ENCODE measurements around the gene FABP7. TPM values are rescaled to one million over a fixed set of nuclear protein-coding genes. Genes with fewer than 3 reads are reported as not detected.

FABP7 gene
- total RNA-seq, 3 donors from 2014 or later (not counting 1 experiment from before 2014, with no cell fraction given) = not detected

DNA sequence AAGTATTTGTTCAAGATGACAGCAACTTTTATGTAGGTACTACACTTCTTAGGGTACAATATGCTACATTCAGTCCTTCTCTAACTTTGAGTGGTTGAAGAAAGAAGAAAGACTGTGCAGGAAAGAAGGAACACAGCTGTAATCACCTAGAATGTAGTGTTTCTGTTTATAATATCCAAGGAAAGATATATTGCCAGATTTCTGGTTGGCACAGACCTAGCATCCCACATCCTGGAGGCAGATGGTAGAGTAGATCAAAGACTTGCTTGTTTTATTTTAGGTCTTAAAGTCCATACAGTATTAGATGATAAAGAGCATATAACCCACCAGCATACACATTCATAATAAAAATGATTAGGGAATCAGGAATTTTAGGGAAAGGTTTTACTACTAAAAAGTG is 13.3 kb upstream of the FABP7 start:
- Histone ChIP-seq H3K4me3 (ENCODE audit: low read length) (no peak overlapping the region), H3K9me3 (ENCODE audit: control insufficient read depth, insufficient read depth, low read length) (no peaks in the 10 kb centered on the region), H3K27me3 (ENCODE audit: control insufficient read depth, insufficient read depth, low read length) (peaks cover 2% of the 10 kb centered on the region), H3K27ac (ENCODE audit: low read length) (no peak overlapping the region), H3K36me3 (ENCODE audit: control insufficient read depth, insufficient read depth, low read length) (no peaks in the 10 kb centered on the region), H3K4me1 (ENCODE audit: control insufficient read depth, insufficient read depth, low read length) (no peaks in the 10 kb centered on the region)
- Mint-ChIP-seq H3K4me1 (no peaks in the 10 kb centered on the region), H3K36me3 (no peaks in the 10 kb centered on the region), H3K4me3 (no peak overlapping the region), H3K27me3 (ENCODE audit: low read depth in 2 of 2) (peaks cover 16 to 43% of the 10 kb centered on the region in 2 donors), H3K9me3 (no peaks in the 10 kb centered on the region), H3K27ac (no peak overlapping the region)
- DNase-seq (no peak), ATAC-seq (no peak)
- intact Hi-C loops (cut with micrococcal nuclease) = no loop called here
- TF ChIP-seq CTCF (IDR thresholded peaks at IDR 0.05) = no peak

- H3K27ac Mint-ChIP-seq = no peak overlapping the region
Measured at GRCh38 chr6:122770835-122771601, 8.5 kb upstream of the FABP7 start.

GRCh38 chr6:122772724-122773415 is 6.6 kb upstream of the FABP7 start:
- H3K4me1 Mint-ChIP-seq = no peaks in the 10 kb centered on the region
- no peaks in the 10 kb centered on the region for H3K36me3 ChIP-seq (ENCODE audit: control insufficient read depth, insufficient read depth, low read length)
- H3K27me3 ChIP-seq (ENCODE audit: control insufficient read depth, insufficient read depth, low read length) = no peaks in the 10 kb centered on the region
- H3K27ac Mint-ChIP-seq = no peak overlapping the region
- H3K36me3 Mint-ChIP-seq = peaks cover 9% of the 10 kb centered on the region
- H3K27me3 Mint-ChIP-seq (ENCODE audit: low read depth in 2 of 2) = peaks cover 16 to 49% of the 10 kb centered on the region in 2 donors
- no peaks in the 10 kb centered on the region for H3K9me3 ChIP-seq (ENCODE audit: control insufficient read depth, insufficient read depth, low read length)
- no peak overlapping the region for H3K4me3 ChIP-seq (ENCODE audit: low read length)
- TF ChIP-seq CTCF (IDR thresholded peaks at IDR 0.05) = no peak
- H3K9me3 Mint-ChIP-seq = no peaks in the 10 kb centered on the region
- H3K27ac ChIP-seq (ENCODE audit: low read length) = no peak overlapping the region
- H3K4me1 ChIP-seq (ENCODE audit: control insufficient read depth, insufficient read depth, low read length) = no peaks in the 10 kb centered on the region
- ATAC-seq (no peak), DNase-seq (no peak)
- intact Hi-C loops (cut with micrococcal nuclease) = no loop called here
- H3K4me3 Mint-ChIP-seq = no peak overlapping the region
- WGBS (ENCODE audit: insufficient coverage) = 79% methylated on average over 3 of the region's 3 CpGs

More at GRCh38 chr6:122770835-122771601, 8.5 kb upstream of the FABP7 start:
- H3K4me3 ChIP-seq (ENCODE audit: low read length) = no peak overlapping the region
- intact Hi-C loops (cut with micrococcal nuclease) = no loop called here
- H3K27ac ChIP-seq (ENCODE audit: low read length) = no peak overlapping the region
- DNase-seq (no peak), ATAC-seq (peak in 1 of 3 donors; percentile 65)
- no peaks in the 10 kb centered on the region for H3K9me3 ChIP-seq (ENCODE audit: control insufficient read depth, insufficient read depth, low read length)
- H3K27me3 Mint-ChIP-seq (ENCODE audit: low read depth in 2 of 2) = peaks cover 25 to 51% of the 10 kb centered on the region in 2 donors
- H3K27me3 ChIP-seq (ENCODE audit: control insufficient read depth, insufficient read depth, low read length) = peaks cover under 1% of the 10 kb centered on the region
- WGBS (ENCODE audit: insufficient coverage) = 100% methylated on average over 1 of the region's 1 CpG
- no peaks in the 10 kb centered on the region for H3K9me3 Mint-ChIP-seq
- H3K4me1 Mint-ChIP-seq = no peaks in the 10 kb centered on the region
- no peaks in the 10 kb centered on the region for H3K4me1 ChIP-seq (ENCODE audit: control insufficient read depth, insufficient read depth, low read length)
- H3K4me3 Mint-ChIP-seq = no peak overlapping the region
- no peak for TF ChIP-seq CTCF (IDR thresholded peaks at IDR 0.05)
- H3K36me3 Mint-ChIP-seq = peaks cover 8% of the 10 kb centered on the region
- no peaks in the 10 kb centered on the region for H3K36me3 ChIP-seq (ENCODE audit: control insufficient read depth, insufficient read depth, low read length)
